Naive thymus-derived CD4-positive, alpha-beta T cell (primary cell): ENCODE data around the gene KYAT1. TPM values are rescaled to one million over a fixed set of nuclear protein-coding genes. Genes with fewer than 3 reads are reported as not detected.

Experiments used
- ATAC-seq: fragments of 150-1000 bp; cut with Tn5 transposase; 2 replicates; pipeline ENCODE4 v1.10.0; 2021; ENCODE audit warnings: mild to moderate bottlenecking, moderate library complexity
- CTCF ChIA-PET: fragments of 350-600 bp; sonication (Branson Sonifier 250); formaldehyde crosslinking; loops from one replicate; lab custom pipeline; 2021; ENCODE audit warnings: antibody characterized with exemption; lab: Charles Lee
- POLR2A ChIA-PET: fragments of 350-600 bp; sonication (Branson Sonifier 250); formaldehyde crosslinking; loops from one replicate; lab custom pipeline; 2021; ENCODE audit warnings: antibody characterized with exemption, inconsistent platforms; lab: Charles Lee
- DNase-seq, 9 donors: peaks; one replicate each; pipeline versions ENCODE4 v3.0.0 to v3.0.0-alpha.2; 2020 to 2022; ENCODE audit warnings: mixed read lengths in 1 of 9
- H3K27ac ChIP-seq: one replicate; pipeline ENCODE4 v1.7.0; 2013; ENCODE audit warnings: mild to moderate bottlenecking, low read depth, low read length, moderate library complexity
- H3K27me3 ChIP-seq, 2 donors: one replicate each; pipeline ENCODE4 v1.7.0; 2013; ENCODE audit warnings: low read length in 2 of 2, mild to moderate bottlenecking in 2 of 2, moderate library complexity in 2 of 2; ENCODE audit not compliant: control insufficient read depth in 2 of 2, insufficient read depth in 2 of 2
- H3K36me3 ChIP-seq, 3 experiments: 1 replicate in 2 of 3; 2 replicates in 1 of 3; pipeline ENCODE4 v1.7.0; 2013; ENCODE audit warnings: low read length in 3 of 3, mild to moderate bottlenecking in 3 of 3, moderate library complexity in 1 of 3; ENCODE audit not compliant: insufficient read depth in 3 of 3, control insufficient read depth in 2 of 3
- H3K4me1 ChIP-seq, 2 donors: one replicate each; pipeline ENCODE4 v1.7.0; 2013; ENCODE audit warnings: low read length in 2 of 2, mild to moderate bottlenecking in 2 of 2, moderate library complexity in 1 of 2; ENCODE audit not compliant: control insufficient read depth in 2 of 2, insufficient read depth in 2 of 2
- H3K4me3 ChIP-seq: 2 replicates; pipeline ENCODE4 v1.7.0; 2013; ENCODE audit warnings: mild to moderate bottlenecking, low read length
- H3K9me3 ChIP-seq, 3 experiments: 1 replicate in 2 of 3; 2 replicates in 1 of 3; pipeline ENCODE4 v1.7.0; 2013; ENCODE audit warnings: low read length in 3 of 3; ENCODE audit not compliant: control insufficient read depth in 2 of 3
- H3K27ac Mint-ChIP-seq, 9 donors: one replicate each; pipeline ENCODE4 v1.8.0; 2020 to 2022; ENCODE audit warnings: mixed read lengths in 9 of 9, mild to moderate bottlenecking in 8 of 9, moderate library complexity in 5 of 9, inconsistent platforms in 2 of 9
- H3K27me3 Mint-ChIP-seq, 5 donors: one replicate each; pipeline ENCODE4 v1.8.0; 2021 to 2022; ENCODE audit warnings: mixed read lengths in 5 of 5, mild to moderate bottlenecking in 1 of 5
- H3K36me3 Mint-ChIP-seq, 5 donors: one replicate each; pipeline ENCODE4 v1.8.0; 2020 to 2022; ENCODE audit warnings: mixed read lengths in 5 of 5, mild to moderate bottlenecking in 3 of 5, inconsistent platforms in 1 of 5
- H3K4me1 Mint-ChIP-seq, 7 donors: one replicate each; pipeline ENCODE4 v1.8.0; 2020 to 2022; ENCODE audit warnings: mixed read lengths in 7 of 7, mild to moderate bottlenecking in 3 of 7, inconsistent platforms in 1 of 7
- H3K4me3 Mint-ChIP-seq, 10 donors: one replicate each; pipeline ENCODE4 v1.8.0; 2020 to 2022; ENCODE audit warnings: mild to moderate bottlenecking in 10 of 10, mixed read lengths in 10 of 10, moderate library complexity in 6 of 10, inconsistent platforms in 2 of 10
- H3K9me3 Mint-ChIP-seq, 11 donors: one replicate each; pipeline ENCODE4 v1.8.0; 2020 to 2022; ENCODE audit warnings: mixed read lengths in 11 of 11, mild to moderate bottlenecking in 4 of 11, inconsistent platforms in 1 of 11, moderate library complexity in 1 of 11
- intact Hi-C, 2 donors: fragments of 100-400 bp; cut with micrococcal nuclease; formaldehyde crosslinking; loops; one replicate each; pipeline ENCODE4 v1.15.1; 2023
- polyA plus RNA-seq, 2 donors: library from polyadenylated mRNA; unstranded; fragments of 300-500 nt; fragmentation: Illumina TruSeq; gene quantifications; one replicate each; pipeline ENCODE4 v1.2.3, GENCODE V29; 2021
- total RNA-seq, 6 experiments: library from RNA in 5 of 6; stranded (reverse) in 5 of 6; gene quantifications; 1 replicate in 5 of 6; 2 replicates in 1 of 6; pipeline ENCODE4 v1.2.3 and lab custom pipeline; 2021 to 2026

KYAT1 gene
- total and polyA plus RNA-seq, 7 experiments from 2014 or later = 7.2 to 18.2 (median 14.2) TPM

GRCh38 chr9:128823362-128823902 lies 58.3 kb downstream of the KYAT1 start:
- Histone ChIP-seq H3K4me1 (peaks cover 0 to 3% of the 10 kb centered on the region in 2 donors), H3K36me3 (peaks cover 6 to 63% (median 7%) of the 10 kb centered on the region in 3 experiments), H3K27ac (no peak overlapping the region), H3K9me3 (no peaks in the 10 kb centered on the region), H3K4me3 (no peak overlapping the region), H3K27me3 (no peaks in the 10 kb centered on the region)
- Mint-ChIP-seq H3K27me3 (no peaks in the 10 kb centered on the region), H3K9me3 (no peaks in the 10 kb centered on the region), H3K27ac (no peak overlapping the region), H3K4me3 (no peak overlapping the region), H3K4me1 (peaks cover 12 to 28% (median 16%) of the 10 kb centered on the region in 7 donors), H3K36me3 (peaks cover 0 to 10% (median 3%) of the 10 kb centered on the region in 5 donors)
- intact Hi-C loops = no loop called here
- POLR2A ChIA-PET = no interaction called here
- no peak for ATAC-seq
- DNase-seq = no peak
- CTCF ChIA-PET = no interaction called here

DNA sequence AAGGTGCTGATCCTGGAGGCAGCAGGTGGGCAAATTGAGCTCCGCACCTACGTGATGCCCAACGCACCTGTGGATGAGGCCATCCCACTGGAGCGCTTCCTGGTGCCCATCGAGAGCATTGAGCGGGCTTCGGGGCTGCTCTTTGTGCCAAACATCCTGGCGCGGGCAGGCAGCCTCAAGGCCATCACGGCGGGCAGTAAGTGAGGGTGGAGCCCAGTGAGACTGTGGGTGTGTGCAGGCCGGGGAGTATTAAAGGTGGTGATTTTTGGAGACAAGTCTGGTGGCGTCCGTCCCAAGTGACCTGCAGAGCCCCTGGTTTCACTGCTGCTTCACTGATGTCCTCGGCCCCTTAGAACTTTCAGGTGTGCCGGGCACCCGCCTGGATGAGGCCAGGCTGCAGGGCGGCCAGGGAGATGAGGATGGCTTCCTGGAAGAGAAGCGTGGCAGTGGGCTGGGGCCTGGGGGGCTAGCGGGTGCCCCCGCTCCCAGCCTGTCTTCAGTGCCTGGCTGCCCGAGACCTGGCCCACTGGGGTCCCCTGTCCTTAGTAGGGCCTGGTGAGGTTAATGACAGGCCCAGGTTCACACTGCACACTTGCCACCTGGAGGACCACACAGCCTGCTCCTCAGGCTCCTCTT lies 59.2 kb downstream of the KYAT1 start:
- DNase-seq = no peak
- POLR2A ChIA-PET = no interaction called here
- ATAC-seq = no peak
- Mint-ChIP-seq H3K36me3 (peaks cover 0 to 10% (median 3%) of the 10 kb centered on the region in 5 donors), H3K4me1 (peaks cover 10 to 28% (median 14%) of the 10 kb centered on the region in 7 donors), H3K4me3 (no peak overlapping the region), H3K9me3 (no peaks in the 10 kb centered on the region), H3K27ac (peak overlapping the region in 2 of 9 donors; percentile 31 to 38), H3K27me3 (no peaks in the 10 kb centered on the region)
- H3K9me3 ChIP-seq = no peaks in the 10 kb centered on the region
- H3K27ac ChIP-seq = no peak overlapping the region
- intact Hi-C loops = no loop called here
- CTCF ChIA-PET = no interaction called here
- no peak overlapping the region for H3K4me3 ChIP-seq
- no peaks in the 10 kb centered on the region for H3K27me3 ChIP-seq
- no peaks in the 10 kb centered on the region for H3K4me1 ChIP-seq
- peaks cover 6 to 62% (median 7%) of the 10 kb centered on the region in 3 experiments for H3K36me3 ChIP-seq

DNA sequence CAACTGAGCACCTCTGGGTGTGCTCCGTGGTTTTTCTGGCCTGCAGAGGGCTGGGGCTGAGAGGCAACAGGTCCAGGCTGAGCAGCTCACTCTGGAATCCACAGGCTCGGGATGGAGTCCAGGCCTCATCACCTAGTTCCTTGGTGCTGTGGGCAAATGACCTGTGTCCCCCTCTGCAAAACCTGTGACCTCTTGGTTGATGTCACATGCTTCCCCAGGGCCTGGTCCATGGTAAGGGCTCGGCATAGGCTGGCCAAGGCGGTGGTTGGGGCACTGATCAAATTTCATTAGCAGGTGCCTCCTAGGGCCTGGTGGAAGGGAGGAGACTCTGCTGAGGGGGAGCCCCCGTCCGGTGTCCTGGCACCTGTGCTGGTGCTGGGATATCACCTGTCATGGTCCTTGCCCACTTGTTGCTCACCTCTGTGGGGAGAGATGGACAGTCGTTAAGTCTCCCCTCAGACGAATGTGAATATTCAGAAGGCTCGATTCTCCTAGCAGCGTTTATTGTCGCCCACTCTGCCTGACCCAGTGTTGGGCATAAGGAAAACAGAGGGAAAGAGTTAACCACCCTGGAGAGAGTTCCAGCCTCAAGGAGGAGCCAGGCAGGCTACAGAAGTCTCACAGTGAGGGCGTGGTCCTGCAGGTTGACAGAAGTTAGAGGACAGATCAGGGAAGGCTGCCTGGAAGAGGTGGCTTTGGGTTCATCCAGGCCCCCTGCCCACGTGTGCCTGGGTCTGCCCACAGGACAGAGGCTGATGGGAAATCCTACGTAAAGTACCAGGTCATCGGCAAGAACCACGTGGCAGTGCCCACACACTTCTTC lies 60.0 kb downstream of the KYAT1 start:
- Mint-ChIP-seq H3K4me3 (peak overlapping the region in 1 of 10 donors; percentile 80), H3K9me3 (no peaks in the 10 kb centered on the region), H3K4me1 (peaks cover 7 to 29% (median 12%) of the 10 kb centered on the region in 7 donors), H3K27ac (peak overlapping the region in 2 of 9 donors; percentile 31 to 38), H3K36me3 (peaks cover 0 to 10% (median 0%) of the 10 kb centered on the region in 5 donors), H3K27me3 (no peaks in the 10 kb centered on the region)
- H3K4me1 ChIP-seq = no peaks in the 10 kb centered on the region
- no peaks in the 10 kb centered on the region for H3K27me3 ChIP-seq
- peaks cover 6 to 55% (median 7%) of the 10 kb centered on the region in 3 experiments for H3K36me3 ChIP-seq
- ChIA-PET POLR2A (interaction anchor here (0.5 to 4.0 kb wide), 3 partner anchors 9 to 819 kb away, joined by 3 to 38 read pairs (median 3); partner anchors contain the start of gene SPOUT1), CTCF (no interaction called here)
- no peaks in the 10 kb centered on the region for H3K9me3 ChIP-seq
- DNase-seq = no peak
- no peak overlapping the region for H3K4me3 ChIP-seq
- ATAC-seq = no peak
- H3K27ac ChIP-seq = no peak overlapping the region
- intact Hi-C loops = no loop called here

DNA sequence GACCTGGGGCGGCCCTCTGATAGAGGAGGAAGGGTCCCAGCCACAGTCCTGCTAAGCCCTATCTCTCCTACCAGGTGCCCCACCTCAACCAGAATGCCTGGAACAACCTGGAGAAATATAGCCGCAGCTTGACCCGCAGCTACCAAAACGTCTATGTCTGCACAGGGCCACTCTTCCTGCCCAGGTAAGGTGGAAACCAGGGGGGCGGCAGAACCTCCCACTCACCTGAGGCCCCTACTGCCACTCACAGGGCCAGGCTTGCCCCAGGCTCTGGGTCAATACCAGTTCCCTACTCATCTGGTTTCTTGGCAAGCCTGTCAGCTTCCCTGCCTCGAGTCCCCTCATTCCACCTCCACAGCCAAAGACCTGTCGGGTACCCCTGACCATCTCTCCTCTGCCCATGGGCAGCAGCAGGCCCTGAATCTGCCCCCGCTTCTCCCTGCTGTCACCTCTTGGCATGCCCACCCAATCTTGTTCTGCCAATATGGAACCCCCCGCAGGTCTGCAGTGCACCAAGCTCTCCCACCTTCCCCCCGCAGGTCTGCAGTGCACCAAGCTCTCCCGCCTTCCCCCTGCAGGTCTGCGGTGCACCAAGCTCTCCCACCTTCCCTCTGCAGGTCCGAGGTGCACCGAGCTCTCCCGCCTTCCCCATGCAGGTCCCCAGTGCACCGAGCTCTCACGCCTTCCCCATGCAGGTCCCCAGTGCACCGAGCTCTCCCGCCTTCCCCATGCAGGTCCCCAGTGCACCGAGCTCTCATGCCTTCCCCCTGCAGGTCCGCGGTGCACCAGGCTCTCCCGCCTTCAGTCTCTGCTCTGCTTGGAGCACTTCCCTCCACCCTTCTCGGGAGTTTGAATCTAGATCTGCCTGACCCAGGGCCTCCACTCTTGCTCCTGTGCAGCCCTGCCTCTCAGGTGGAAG lies 60.8 kb downstream of the KYAT1 start:
- Histone ChIP-seq H3K4me1 (no peaks in the 10 kb centered on the region), H3K36me3 (peaks cover 5 to 46% (median 7%) of the 10 kb centered on the region in 3 experiments), H3K27ac (peak overlapping the region; percentile 9), H3K9me3 (no peaks in the 10 kb centered on the region), H3K4me3 (no peak overlapping the region), H3K27me3 (no peaks in the 10 kb centered on the region)
- Mint-ChIP-seq H3K36me3 (peaks cover 0 to 10% (median 0%) of the 10 kb centered on the region in 5 donors), H3K4me3 (peak overlapping the region in 7 of 10 donors; percentile 4 to 84 (median 80)), H3K27me3 (no peaks in the 10 kb centered on the region), H3K4me1 (peaks cover 7 to 29% (median 12%) of the 10 kb centered on the region in 7 donors), H3K27ac (peak overlapping the region in 4 of 9 donors; percentile 14 to 65 (median 17)), H3K9me3 (no peaks in the 10 kb centered on the region)
- ChIA-PET POLR2A (interaction anchor here (0.5 to 4.0 kb wide), 6 partner anchors 9 to 820 kb away, joined by 3 to 38 read pairs (median 4); partner anchors contain the start of genes SET, SPOUT1 and ZER1), CTCF (no interaction called here)
- DNase-seq = peak in 1 of 9 donors; percentile 6
- intact Hi-C loops = no loop called here
- no peak for ATAC-seq

- no peak overlapping the region for H3K4me3 ChIP-seq
- peak overlapping the region; percentile 80 to 92 (median 84) for H3K4me3 Mint-ChIP-seq
- H3K36me3 Mint-ChIP-seq = peaks cover 0 to 7% (median 0%) of the 10 kb centered on the region in 5 donors
- no peaks in the 10 kb centered on the region for H3K9me3 ChIP-seq
- no peaks in the 10 kb centered on the region for H3K27me3 Mint-ChIP-seq
- H3K27me3 ChIP-seq = no peaks in the 10 kb centered on the region
- no peak for DNase-seq
- ChIA-PET POLR2A (interaction anchor here (1.0 to 4.0 kb wide), 6 partner anchors 9 to 136 kb away, joined by 3 to 38 read pairs (median 7); partner anchors contain the start of genes SET, SPOUT1 and ZER1), CTCF (interaction anchor here (0.6 kb wide), 1 partner anchor 59 kb away, joined by 3 read pairs; no protein-coding TSS in a partner anchor)
- peak overlapping the region in 7 of 9 donors; percentile 5 to 93 (median 85) for H3K27ac Mint-ChIP-seq
- no peak for ATAC-seq
- intact Hi-C loops = loop anchor here (2.0 to 5.0 kb wide), 6 partner anchors 63 to 363 kb away; partner anchors contain the start of genes DOLK (in 1 of the 2), DOLPP1 (in 1 of the 2), DYNC2I2 (in 1 of the 2) and LRRC8A (in 1 of the 2)
- H3K9me3 Mint-ChIP-seq = no peaks in the 10 kb centered on the region
- H3K4me1 Mint-ChIP-seq = peaks cover 7 to 29% (median 12%) of the 10 kb centered on the region in 7 donors
- H3K27ac ChIP-seq = peak overlapping the region; percentile 9
- peaks cover 0 to 38% (median 3%) of the 10 kb centered on the region in 3 experiments for H3K36me3 ChIP-seq
- no peaks in the 10 kb centered on the region for H3K4me1 ChIP-seq
Observed at GRCh38 chr9:128819716-128820664, 61.8 kb downstream of the KYAT1 start.
